ENCODE measurements around the gene SLC35A5.

GRCh38 chr3:112557976-112558375 is 3.9 kb upstream of the SLC35A5 start:
- TF ChIP-seq, protein P1, sequence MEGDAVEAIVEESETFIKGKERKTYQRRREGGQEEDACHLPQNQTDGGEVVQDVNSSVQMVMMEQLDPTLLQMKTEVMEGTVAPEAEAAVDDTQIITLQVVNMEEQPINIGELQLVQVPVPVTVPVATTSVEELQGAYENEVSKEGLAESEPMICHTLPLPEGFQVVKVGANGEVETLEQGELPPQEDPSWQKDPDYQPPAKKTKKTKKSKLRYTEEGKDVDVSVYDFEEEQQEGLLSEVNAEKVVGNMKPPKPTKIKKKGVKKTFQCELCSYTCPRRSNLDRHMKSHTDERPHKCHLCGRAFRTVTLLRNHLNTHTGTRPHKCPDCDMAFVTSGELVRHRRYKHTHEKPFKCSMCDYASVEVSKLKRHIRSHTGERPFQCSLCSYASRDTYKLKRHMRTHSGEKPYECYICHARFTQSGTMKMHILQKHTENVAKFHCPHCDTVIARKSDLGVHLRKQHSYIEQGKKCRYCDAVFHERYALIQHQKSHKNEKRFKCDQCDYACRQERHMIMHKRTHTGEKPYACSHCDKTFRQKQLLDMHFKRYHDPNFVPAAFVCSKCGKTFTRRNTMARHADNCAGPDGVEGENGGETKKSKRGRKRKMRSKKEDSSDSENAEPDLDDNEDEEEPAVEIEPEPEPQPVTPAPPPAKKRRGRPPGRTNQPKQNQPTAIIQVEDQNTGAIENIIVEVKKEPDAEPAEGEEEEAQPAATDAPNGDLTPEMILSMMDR (IDR thresholded peaks at IDR 0.05): no peak
- TF ChIP-seq POLR2AphosphoS5 (IDR thresholded peaks at IDR 0.05): no peak
- no peak for TF ChIP-seq EP300 (IDR thresholded peaks at IDR 0.05)
